GM18873 (cell line): Measurements from ENCODE around the gene CDH4.

ENCODE experiments used
- ATAC-seq: cut with Tn5 transposase; IDR thresholded peaks from one replicate; pipeline ENCODE4 v1.9.1; 2021; ENCODE audit warnings: mild to moderate bottlenecking, moderate library complexity, moderate number of reproducible peaks; ENCODE audit not compliant: unreplicated experiment, low FRiP score

The CDH4 gene

DNA sequence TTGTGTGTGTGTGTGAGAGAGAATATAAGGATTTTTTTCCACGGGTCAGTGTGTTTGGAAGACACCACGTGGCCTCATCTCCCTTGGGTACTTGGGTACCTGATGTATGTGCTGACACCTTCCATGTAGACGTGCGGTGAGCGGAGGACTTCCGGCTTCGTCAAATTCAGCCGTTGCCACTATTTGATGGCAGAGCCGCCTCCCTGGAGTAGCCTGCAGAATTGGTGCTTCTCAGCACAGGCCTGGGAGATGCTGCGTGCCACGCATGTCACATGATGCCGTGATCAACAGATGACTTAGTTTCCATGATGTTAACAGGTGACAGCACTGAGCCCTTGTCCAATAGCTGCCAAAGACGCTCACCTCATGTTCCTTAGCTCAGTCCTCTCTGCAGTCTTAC is 69.4 kb downstream of the CDH4 start:
- ATAC-seq, result no peak

DNA sequence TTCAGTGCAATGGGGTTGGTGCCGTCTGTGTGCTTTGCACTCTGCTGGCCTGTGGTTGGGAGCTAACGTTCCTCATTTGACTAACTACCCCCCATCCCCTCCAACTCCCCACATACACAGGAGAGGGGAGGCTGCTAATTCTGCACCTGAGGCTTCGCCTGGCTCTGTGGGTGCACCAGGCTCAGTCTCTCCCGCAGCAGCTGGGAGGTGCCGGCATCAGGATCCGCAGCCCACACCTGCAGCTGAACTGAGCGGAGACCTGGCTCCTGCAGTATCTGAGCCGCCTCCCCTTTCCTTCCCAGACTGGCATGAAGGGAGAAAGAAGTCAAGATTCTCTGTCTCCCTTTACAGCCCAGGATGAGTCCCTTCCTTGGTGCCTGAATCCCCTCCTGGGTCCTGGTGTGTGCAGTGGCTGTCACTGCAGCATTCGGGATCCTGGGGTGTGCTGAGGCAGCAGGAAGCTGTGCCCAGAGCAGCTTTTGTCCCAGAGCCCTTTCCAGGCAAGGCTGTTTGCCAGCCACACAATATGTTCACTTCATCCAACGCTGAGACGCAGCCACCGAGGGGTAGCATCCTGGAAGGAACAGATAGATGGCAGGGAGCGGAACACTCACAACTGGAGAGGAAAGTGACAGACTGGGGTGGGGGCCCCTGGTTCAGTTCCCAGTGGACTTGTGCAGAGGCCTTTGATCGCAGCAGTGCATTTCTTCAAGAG is 70.2 kb downstream of the CDH4 start:
- ATAC-seq, result no peak

DNA sequence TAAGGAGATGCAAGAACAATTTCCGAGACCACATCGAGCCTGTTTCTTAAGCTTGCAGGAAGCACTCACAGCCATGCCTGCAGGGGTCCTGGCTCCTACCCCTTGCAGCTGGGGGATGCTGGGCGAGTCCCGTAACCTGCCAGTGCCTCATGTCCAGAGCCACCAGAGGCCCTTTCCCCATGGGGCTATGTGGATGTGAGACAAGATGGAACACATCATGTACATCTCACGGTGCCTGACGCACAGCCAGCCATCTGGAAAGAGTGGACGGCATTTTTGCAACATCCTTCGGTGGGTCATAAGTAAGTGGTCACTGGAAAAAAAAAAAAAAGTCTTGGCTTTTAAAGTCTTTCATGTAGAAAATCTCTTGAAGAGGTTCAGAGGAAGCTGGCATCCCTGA is 72.8 kb downstream of the CDH4 start:
- ATAC-seq, result no peak

DNA sequence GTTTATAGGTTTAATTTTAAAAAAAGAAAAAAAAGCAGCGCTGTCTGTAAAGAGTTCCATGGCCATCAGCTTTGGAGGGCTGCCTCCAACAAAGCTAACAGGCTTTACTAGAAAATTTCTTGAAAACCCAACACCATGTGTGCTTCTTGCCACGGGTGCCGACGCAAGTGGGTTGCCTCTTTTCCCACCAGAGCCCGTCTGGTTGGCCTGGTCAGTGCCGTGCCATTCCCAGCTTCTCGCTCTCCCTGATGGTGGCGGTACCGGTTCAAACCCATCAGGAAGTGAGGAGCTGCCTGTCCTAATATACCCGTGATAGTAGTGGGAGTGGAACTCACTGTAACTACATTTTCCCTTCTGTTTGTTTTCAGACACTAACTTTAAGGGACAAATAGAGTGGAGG is 73.7 kb downstream of the CDH4 start:
- no peak for ATAC-seq

DNA sequence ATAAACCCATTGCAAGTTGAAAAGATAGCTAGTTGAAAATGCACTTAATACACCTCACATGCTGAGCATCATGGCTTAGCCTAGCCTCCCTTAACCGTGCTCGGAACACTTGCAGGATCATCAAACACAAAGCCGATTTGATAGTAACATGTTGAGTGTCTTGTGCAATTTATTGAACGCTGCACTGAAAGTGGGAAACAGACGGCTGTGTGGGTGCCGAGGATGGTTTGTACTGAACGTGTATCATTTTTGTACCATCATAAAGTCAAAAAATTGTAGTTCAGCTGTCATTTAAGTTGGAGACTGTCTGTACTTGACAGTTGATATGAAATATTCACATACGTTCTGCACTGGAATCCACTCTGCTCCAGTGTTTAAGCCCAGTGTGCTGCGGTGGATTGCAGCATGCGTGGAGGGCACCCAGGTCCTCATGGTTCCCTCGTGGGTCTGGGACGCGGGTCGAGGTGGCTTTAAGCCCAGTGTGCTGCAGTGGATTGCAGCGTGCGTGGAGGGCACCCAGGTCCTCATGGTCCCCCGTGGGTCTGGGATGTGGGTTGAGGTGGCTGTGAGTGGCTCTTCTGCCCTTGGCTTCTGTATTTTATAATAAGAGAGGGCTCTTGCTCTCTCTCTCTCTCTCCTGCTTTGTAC is 77.0 kb downstream of the CDH4 start:
- no peak for ATAC-seq

DNA sequence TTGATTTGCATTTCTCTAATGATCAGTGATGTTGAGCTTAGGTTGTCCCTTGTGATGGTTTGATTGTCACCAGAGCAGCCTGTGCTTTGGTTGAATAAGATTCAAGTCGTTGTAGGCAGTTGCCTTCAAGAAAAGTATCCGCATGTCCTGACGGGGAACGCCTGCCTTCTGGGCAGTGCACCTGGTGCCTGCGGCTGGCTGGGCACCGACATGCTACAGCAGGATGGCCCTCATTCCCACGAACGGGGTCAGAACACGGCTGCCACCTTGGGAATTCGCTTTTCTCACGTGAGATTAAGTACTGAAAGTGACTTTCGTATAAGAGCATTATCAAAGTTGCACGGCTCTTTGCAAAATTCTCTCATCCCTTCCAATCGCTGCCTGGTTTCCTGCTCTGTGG is 78.4 kb downstream of the CDH4 start:
- no peak for ATAC-seq

DNA sequence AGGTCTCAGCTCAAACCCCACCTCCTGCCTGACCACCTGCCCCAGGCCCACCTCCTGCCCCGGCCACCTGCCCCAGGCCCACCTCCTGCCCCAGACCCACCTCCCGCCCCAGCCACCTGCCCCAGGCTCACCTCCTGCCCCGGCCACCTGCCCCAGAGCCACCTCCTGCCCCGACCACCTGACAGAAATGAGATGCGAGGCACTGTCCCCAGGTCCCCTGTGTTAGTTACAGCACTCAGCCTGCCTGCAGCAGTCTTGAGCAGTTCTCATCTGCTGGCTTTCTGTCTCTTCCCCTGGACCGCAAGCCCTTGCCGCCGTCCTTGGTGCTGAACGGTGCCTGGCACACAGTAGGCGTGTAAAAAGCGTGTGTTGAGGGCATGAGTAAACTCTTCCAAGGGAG is 79.5 kb downstream of the CDH4 start:
- no peak for ATAC-seq

DNA sequence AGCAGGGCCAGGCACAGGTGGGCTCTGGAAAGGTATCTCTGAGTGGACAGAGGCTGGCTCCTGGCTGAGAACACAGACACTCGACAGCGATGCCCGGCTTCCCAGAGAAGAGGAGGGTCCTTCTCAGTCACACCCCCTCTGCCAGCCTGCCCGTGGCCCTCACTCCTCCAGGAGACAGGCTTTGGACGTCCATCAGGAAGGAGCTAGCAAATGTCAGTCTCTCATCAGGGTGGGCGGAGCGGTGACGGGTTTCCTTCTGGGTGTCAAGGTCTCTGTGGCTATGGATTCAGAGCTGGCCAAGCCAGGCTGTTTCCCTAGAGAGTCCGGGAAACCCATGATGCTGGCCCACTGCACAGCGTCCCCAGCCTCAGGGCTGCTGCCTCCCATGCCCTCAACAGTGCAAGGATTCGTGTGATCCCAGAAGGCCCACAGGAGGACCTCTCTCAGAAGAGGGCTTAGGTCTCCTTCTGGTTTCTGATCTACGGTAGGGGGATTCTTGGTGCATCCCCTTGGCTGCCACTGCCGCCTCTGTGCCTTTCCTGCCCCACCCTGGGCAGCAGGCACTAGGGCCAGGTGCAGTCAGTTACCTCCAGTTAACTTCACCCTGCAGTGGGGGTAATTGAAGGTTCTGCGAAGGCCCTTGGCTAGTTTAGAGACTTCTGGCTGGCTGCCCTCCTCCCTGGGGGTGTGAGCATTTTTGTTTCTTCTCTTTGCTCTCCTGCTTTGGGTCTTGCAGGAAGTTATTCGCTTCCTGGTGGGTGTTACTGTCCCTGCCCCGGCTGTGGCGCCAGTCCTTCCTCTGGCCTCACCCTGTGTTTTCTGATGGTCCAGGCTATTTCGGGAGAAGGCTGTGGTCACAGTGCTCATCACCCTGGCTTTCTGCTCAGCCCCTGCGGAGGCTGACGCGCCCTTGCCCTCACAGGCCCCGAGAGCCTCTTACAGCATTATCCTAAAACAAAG is 80.2 kb downstream of the CDH4 start:
- ATAC-seq, result no peak

DNA sequence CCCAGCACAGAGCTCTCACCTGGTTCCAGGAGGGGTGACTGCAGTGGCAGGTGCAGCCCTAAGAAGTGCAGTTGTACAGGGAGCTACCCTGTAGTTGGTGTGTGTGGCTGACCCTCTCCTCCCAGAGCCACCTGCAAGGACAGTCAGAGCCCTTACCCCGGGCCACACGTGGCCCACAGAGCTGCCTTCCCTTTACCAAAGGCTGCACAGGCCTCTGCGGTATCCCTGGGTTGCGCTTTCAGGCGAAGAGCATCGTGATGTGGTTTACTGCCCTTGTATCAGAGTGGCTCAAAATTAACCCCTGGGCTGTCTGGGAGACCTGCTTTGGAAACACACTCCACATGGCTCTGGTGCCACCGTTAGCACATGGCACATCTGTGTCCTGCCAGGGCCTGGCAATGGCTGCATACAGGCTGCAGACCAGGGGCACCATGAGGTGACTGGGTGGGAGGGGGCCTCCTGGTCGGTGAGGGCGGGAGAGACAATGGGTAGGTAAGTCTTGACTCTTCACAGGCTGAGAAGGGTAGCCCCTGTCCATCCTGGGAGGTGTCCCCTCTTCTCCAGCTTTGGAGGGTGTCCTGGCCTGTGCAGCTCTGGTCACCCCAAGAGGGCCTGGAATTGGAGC is 81.5 kb downstream of the CDH4 start:
- no peak for ATAC-seq

DNA sequence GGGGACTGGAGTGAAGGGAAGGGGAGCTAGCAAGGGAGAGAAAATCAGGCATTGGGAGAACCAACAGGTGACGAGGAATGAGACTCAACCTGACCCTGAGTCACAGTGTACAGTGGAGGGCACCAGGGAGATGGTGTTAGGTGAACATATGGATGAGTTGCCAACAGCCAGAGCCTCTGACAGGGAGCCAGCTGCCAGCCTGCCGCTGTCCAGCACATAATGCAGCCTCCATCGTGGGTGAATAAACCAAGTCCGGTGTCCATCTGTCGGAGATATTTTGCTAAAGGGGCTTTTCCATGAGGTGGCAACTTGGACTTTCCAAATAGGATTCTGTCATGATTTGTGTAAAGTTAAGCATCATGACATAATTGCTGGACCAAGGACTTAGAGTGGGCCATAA is 88.1 kb downstream of the CDH4 start:
- no peak for ATAC-seq

DNA sequence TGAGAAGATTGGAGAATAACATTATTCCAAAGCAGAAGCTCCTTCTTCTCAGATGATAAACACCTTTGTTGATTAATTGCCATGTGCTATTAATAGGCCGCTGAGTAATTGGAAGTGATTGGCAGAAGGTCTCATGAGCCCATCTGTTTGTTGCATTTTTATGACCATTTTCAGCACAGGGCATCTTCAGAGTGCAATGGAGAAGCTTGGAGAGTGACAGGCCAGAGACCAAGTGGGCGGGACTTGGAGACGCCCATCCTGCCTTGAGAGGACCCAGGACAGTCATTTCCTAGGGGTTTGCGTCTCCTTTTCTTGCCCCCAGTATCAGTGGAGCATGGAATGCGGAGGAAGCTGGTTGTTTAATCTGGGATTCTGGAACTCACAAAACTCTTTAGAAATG is 89.5 kb downstream of the CDH4 start:
- no peak for ATAC-seq

DNA sequence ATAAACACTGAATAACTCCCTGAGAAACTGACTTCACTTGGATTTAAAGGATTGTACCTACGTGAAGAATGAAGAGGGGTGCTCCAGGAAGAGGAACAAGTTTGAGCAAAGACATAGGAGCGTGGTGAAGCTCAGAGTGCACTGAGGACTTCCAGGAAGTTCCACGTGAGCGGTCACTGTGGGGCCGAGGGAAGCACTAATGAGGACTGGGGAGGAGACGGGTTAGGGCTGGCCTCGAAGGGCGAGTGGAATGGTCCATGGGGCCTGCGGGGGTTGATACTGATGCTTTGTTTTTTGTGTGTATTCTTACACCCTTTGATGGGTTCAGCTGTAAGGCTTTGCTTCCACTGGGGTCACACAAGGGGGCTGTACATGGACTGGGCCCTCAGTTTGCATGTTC is 91.9 kb downstream of the CDH4 start:
- no peak for ATAC-seq

DNA sequence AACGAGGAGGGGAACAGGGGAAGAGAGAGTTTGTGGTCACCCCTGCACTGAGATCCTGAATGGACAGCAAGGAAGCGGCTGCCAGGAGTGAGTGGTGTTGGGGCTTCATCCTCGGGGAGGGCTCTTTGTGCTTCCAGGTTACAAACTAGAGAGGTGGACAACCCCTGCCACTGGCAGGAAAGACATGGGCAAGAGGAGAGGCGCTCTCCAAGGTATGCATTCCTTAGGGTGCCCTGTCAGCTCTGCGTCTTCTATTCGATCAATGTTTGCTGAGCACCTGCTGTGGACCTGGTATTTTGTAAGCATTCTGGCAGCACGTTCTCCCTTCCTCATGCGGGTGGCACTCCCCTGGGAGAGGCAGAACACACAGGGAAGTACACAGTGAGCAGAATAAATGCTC is 93.6 kb downstream of the CDH4 start:
- ATAC-seq, result no peak

DNA sequence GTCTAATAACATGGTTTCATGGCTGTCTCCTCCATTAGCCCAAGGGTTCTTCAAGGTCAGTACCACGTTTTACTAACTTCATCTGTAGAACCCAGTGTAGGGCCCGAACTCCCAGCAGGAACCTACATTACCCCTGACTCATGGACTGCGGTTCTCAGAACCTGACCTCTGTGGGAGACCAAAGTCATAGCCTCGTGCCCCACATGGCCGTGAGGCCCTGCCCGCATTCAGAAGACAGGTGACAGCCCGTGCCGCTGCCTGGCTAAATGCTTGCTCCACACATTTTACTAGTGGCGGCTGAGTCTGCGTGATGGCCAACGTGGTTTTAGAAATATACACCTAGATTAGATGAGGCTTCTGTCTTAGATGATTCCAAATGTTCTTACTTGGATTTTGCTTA is 94.9 kb downstream of the CDH4 start:
- no peak for ATAC-seq

DNA sequence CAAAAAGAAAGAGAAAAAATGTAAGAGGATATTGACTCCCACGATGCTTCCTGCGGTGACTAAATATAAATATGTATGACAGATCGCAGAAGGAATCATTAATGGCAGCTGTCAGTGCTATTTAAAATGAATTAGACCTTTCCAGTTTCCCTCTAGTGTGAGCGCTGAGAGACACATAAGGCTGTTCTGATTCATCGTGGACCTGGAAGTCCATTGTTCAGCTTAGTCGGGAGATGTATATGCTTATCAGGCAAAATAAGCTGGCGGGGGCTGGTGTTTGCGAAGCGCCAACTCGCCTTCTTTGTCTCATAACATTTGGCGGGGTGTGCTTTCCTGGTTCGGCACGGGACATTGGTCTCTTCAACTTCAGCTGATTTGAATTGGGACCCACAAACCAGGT is 95.4 kb downstream of the CDH4 start:
- ATAC-seq, result no peak

DNA sequence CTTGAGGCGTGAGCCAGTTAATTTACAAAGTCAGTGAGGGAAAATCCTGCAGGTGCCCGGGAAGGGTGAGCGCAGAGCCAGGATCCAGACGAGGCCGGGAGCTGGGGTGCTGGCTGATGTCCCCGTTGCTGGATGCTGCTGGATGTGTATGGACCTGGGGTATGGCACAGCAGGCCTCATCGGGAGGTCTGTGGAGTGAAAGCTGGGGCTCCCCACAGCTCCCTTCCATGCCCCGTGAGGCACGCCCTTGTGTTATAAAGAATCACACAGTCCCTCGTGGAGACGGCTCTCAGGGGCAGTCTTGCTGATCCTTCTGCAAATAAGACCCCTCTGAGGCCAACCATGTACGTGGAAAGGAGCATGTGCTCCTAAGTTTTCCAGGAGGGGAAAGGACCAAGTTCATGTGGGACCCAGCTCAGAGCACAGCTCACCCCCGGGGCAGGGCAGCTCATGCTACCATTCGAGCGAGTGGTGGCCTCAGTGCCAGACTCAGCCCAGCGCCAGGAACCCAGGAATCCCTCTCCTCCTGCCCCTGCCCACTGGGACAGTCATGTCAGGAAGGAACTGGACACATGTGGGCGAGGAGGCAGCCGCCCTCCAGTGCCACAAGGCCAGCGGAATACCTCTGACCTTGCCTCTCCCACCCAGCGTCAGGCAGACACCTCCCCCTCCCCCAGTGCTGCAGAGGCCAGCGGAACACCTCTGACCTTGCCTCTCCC is 97.5 kb downstream of the CDH4 start:
- no peak for ATAC-seq

DNA sequence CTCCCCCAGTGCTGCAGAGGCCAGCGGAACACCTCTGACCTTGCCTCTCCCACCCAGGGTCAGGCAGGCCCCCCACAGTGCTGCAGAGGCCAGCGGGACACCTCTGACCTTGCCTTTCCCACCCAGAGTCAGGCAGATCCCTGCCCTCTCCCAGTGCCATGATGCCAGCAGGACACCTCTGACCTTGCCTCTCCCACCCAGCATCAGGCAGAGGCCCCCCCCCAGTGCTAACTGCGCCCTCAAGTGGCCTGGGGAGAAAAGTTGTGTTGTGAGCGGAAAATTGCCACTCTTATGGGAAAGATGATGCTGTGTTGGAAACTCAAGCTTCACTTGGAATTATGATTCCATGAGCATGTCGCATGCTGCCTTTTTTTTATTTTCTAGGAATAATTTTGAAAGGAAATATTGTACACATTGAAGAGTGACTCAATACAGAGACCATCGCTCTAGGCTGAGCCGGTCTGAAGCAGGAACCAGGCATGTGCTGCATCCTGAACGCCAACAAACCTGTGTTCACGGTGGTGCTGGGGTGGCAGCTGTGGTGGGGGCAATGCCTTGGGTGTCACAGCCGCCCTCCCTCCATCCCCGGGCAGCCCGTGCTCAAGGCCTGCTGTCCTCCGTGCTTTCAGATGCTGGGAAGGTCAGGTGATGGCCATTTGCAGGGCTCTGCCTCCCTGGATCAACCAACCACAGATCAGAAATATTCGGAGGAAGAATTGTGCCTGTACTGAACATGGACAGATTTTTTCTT is 98.6 kb downstream of the CDH4 start:
- no peak for ATAC-seq

DNA sequence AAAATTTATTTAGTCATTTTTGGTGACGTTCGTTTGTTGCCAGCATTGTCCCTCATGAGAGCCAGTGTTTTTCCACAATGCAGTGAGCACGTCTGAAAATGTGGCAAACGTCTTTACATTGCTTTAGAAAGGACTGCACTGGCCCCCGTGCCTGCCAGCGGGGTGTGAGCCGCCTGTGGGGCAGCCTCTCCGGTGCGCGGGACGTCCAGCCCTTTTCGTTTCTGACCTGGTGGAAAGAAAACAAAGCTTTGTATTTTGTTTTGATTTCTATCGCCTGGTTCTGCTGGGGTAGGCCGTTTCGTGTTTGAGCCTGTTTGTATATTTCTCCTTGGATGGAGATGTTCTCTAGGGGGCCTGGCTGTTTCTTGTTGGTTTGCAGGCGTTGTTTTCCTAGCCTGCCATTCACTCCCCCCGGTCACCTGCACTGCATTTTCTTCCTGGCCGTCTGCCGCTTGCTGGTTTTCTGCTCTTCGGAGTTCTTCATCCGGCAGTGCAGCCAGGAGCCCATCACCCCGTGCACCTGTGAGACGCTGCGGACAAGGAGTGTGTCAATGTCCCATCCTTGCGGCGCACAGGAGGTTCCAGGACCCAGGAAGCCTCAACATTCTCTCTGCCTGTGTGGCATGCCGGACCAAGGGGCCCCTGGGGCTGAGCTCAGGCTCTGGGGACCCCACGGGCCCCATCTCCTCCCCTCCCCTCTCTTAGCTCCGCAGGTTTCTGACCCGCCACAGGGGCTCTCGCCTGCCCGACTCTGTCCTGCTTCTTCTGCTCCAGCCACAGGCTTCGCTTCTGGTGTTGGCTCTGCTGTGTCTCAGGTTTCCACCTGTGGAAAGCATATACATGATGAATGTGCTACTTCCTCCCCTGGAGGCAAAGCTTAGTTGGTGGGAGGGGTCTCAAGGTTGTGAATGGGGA is 100.5 kb downstream of the CDH4 start:
- no peak for ATAC-seq
